T-helper 2 cell treated with Interferon-gamma antibody and Interleukin-4, amounts not matched to agents 5 μg/mL and 100 μg/mL, for 36 hours (primary cell): ENCODE measurements around the gene MAP3K6.

Experiments
- DNase-seq: peaks from one replicate; pipeline ENCODE4 v3.0.0; 2021; ENCODE audit warnings: low spot score
- H3K27ac Mint-ChIP-seq: one replicate; pipeline ENCODE4 v1.8.0; 2021; ENCODE audit warnings: mild to moderate bottlenecking, mixed read lengths
- H3K27me3 Mint-ChIP-seq: one replicate; pipeline ENCODE4 v1.8.0; 2021; ENCODE audit warnings: low read depth, mixed read lengths
- H3K36me3 Mint-ChIP-seq: one replicate; pipeline ENCODE4 v1.8.0; 2021; ENCODE audit warnings: low read depth, mixed read lengths
- H3K4me1 Mint-ChIP-seq: one replicate; pipeline ENCODE4 v1.8.0; 2021; ENCODE audit warnings: low read depth, mixed read lengths
- H3K4me3 Mint-ChIP-seq: one replicate; pipeline ENCODE4 v1.8.0; 2022; ENCODE audit warnings: mild to moderate bottlenecking, moderate library complexity, mixed read lengths
- H3K9me3 Mint-ChIP-seq: one replicate; pipeline ENCODE4 v1.8.0; 2021; ENCODE audit warnings: mixed read lengths

The MAP3K6 gene

GRCh38 chr1:27358928-27359313, 7.8 kb downstream of the MAP3K6 start:
- no peak overlapping the region for H3K4me3 Mint-ChIP-seq
- H3K27ac Mint-ChIP-seq, result peak overlapping the region; percentile 16
- no peaks in the 10 kb centered on the region for H3K27me3 Mint-ChIP-seq
- H3K4me1 Mint-ChIP-seq, result peaks cover 20% of the 10 kb centered on the region
- H3K9me3 Mint-ChIP-seq, result no peaks in the 10 kb centered on the region
- no peak for DNase-seq
- H3K36me3 Mint-ChIP-seq, result no peaks in the 10 kb centered on the region

- Mint-ChIP-seq H3K27ac (no peak overlapping the region), H3K4me3 (no peak overlapping the region), H3K27me3 (no peaks in the 10 kb centered on the region), H3K9me3 (no peaks in the 10 kb centered on the region), H3K36me3 (no peaks in the 10 kb centered on the region), H3K4me1 (peaks cover 20% of the 10 kb centered on the region)
- no peak for DNase-seq
These were observed 8.5 kb downstream of the MAP3K6 start for GRCh38 chr1:27358038-27358927.

GRCh38 chr1:27357281-27358037, 9.3 kb downstream of the MAP3K6 start:
- no peaks in the 10 kb centered on the region for H3K27me3 Mint-ChIP-seq
- H3K9me3 Mint-ChIP-seq, result no peaks in the 10 kb centered on the region
- H3K27ac Mint-ChIP-seq, result peak overlapping the region; percentile 78
- peak overlapping the region; percentile 75 for H3K4me3 Mint-ChIP-seq
- H3K4me1 Mint-ChIP-seq, result peaks cover 20% of the 10 kb centered on the region
- peak; percentile 80 for DNase-seq
- H3K36me3 Mint-ChIP-seq, result no peaks in the 10 kb centered on the region

GRCh38 chr1:27356619-27357280, 10.0 kb downstream of the MAP3K6 start:
- no peak for DNase-seq
- Mint-ChIP-seq H3K4me1 (peaks cover 20% of the 10 kb centered on the region), H3K27ac (peak overlapping the region; percentile 78), H3K9me3 (no peaks in the 10 kb centered on the region), H3K36me3 (no peaks in the 10 kb centered on the region), H3K4me3 (peak overlapping the region; percentile 75), H3K27me3 (no peaks in the 10 kb centered on the region)

- Mint-ChIP-seq H3K9me3 (no peaks in the 10 kb centered on the region), H3K4me1 (peaks cover 20% of the 10 kb centered on the region), H3K4me3 (no peak overlapping the region), H3K36me3 (peaks cover 2% of the 10 kb centered on the region), H3K27ac (no peak overlapping the region), H3K27me3 (no peaks in the 10 kb centered on the region)
- DNase-seq, result no peak
These were observed 10.5 kb downstream of the MAP3K6 start for GRCh38 chr1:27356277-27356618.

DNA sequence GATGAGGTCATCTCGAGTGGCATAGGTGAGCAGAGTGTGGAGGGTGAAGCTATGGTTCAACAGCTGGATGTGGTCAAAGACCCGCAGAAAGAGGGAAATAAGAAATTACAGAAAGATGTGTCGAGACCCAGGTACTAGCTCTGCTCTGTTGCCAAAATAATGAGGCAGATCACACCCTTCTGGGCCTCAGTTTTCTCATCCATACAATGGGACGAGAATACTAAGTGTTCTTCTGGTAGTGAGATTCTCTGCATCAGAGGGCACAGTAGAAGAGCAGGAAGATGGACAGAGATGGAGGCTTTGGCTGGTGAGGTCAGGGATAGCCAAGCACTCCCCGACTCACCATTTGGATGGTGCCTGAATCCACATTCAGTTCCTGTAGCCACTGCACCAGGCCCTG, 11.1 kb downstream of the MAP3K6 start:
- Mint-ChIP-seq H3K9me3 (no peaks in the 10 kb centered on the region), H3K27ac (peak overlapping the region; percentile 31), H3K27me3 (no peaks in the 10 kb centered on the region), H3K4me3 (peak overlapping the region; percentile 14), H3K4me1 (peaks cover 20% of the 10 kb centered on the region), H3K36me3 (peaks cover 2% of the 10 kb centered on the region)
- no peak for DNase-seq

- Mint-ChIP-seq H3K36me3 (peaks cover 5% of the 10 kb centered on the region), H3K4me1 (peaks cover 7% of the 10 kb centered on the region), H3K27ac (no peak overlapping the region), H3K4me3 (no peak overlapping the region), H3K9me3 (no peaks in the 10 kb centered on the region), H3K27me3 (no peaks in the 10 kb centered on the region)
- no peak for DNase-seq
These were observed 13.1 kb downstream of the MAP3K6 start for GRCh38 chr1:27353629-27354028.

GRCh38 chr1:27353166-27353565, 13.6 kb downstream of the MAP3K6 start:
- H3K27ac Mint-ChIP-seq, result no peak overlapping the region
- no peak for DNase-seq
- H3K4me1 Mint-ChIP-seq, result peaks cover 7% of the 10 kb centered on the region
- H3K9me3 Mint-ChIP-seq, result no peaks in the 10 kb centered on the region
- H3K27me3 Mint-ChIP-seq, result no peaks in the 10 kb centered on the region
- H3K36me3 Mint-ChIP-seq, result peaks cover 5% of the 10 kb centered on the region
- H3K4me3 Mint-ChIP-seq, result no peak overlapping the region

DNA sequence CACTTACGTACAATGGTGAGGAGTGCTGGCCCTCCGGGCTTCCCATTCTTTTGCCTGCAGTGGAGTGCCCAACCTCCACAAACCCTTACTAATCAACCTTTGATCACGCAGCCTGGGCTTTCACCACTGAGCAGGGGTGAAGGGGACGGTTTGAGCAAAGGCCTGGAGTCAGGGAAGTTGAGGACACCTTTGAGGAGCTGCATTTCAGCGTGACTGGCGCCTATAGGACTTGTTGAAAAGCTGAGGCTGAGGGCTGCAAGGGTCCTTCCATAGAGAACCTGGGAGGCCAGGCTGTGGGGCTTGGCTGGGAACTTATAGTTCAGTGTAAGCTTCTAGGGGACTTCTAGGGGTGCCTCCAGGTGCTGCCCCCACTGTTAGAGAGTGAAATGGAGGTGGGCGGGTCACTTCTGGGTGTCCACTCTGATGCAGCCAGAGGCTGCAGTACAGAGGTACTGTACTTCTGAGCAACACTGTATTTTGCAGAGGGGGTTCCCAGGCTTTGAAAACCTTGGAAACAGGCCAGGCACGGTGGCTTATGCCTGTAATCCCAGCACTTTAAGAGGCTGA, 15.1 kb downstream of the MAP3K6 start:
- Mint-ChIP-seq H3K9me3 (no peaks in the 10 kb centered on the region), H3K36me3 (peaks cover 14% of the 10 kb centered on the region), H3K27me3 (no peaks in the 10 kb centered on the region), H3K27ac (no peak overlapping the region), H3K4me1 (peaks cover 6% of the 10 kb centered on the region), H3K4me3 (no peak overlapping the region)
- no peak for DNase-seq

DNA sequence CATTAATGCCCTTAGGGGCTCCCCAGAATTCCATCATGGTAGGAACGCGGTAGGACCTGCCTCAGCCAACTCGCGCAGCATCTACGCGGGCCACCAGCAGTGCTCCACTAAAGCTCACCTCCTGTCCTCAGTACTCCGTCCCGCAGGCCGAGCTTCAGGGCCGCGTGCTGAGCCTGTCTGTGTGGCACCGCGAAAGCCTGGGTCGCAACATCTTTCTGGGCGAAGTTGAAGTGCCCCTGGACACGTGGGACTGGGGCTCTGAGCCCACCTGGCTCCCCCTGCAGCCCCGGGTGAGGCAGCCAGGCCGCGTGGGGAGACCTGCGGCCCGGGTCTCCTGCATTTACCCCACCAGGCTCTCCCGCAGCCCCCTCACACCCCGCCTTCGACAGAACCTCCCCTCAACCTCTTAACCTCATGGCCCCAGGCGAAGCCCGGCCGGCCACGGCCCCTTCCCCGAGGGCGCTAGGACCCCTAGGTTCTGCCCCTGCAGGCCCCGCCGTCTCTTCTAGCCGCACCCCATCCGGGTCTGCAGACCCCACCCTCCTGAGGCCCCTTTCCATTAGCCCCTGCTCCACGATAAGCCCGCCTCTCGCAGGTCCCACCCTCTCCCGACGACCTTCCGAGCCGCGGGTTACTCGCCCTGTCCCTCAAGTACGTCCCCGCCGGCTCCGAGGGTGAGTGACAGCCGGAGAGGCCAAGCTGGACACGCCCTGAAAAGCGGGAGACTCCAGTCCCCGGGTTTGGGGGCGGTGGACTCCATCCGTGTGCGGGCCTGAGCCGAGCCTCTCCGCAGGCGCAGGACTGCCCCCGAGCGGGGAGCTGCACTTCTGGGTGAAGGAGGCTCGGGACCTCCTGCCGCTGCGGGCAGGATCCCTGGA, 15.9 kb downstream of the MAP3K6 start:
- Mint-ChIP-seq H3K4me3 (no peak overlapping the region), H3K27ac (no peak overlapping the region), H3K4me1 (peaks cover 11% of the 10 kb centered on the region), H3K36me3 (peaks cover 19% of the 10 kb centered on the region), H3K27me3 (no peaks in the 10 kb centered on the region), H3K9me3 (no peaks in the 10 kb centered on the region)
- no peak for DNase-seq

DNA sequence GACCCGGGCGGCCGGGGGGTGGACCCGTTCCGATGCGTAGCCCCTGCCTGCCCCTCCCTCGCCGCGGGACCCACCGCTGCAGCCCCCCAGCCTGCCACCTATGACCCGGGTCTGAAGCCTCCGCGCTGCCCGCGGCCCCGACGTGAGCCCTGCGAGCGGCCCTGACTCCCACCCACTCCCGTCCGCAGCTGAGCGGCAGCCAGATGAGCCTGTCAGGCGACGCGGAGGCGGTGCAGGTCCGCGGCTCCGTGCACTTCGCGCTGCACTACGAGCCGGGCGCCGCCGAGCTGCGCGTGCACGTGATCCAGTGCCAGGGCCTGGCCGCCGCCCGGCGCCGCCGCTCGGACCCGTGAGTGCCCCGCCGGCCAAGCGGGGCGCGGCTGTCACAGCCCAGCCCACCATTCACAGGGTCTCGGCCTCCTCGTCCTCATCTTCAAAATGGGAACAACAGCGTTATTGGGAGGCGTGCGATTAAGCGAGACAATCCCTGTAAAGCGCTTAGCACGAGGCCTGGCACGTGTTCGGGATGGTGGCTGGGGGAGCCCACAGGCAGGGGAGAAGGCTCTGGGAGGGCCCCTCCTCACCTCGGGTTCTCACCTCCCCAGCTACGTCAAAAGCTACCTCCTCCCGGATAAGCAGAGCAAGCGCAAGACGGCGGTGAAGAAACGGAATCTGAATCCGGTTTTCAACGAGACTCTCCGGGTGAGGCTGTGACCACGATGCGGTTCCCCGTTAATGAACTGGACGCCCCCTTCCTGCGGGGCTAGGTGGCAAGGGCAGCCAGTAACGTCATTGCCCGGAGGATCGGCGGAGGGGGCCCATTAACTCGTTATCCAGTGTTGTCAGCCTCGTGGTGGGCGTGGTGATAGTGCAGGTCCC, 16.7 kb downstream of the MAP3K6 start:
- Mint-ChIP-seq H3K27ac (no peak overlapping the region), H3K4me1 (peaks cover 9% of the 10 kb centered on the region), H3K36me3 (peaks cover 21% of the 10 kb centered on the region), H3K9me3 (no peaks in the 10 kb centered on the region), H3K27me3 (no peaks in the 10 kb centered on the region), H3K4me3 (no peak overlapping the region)
- no peak for DNase-seq

DNA sequence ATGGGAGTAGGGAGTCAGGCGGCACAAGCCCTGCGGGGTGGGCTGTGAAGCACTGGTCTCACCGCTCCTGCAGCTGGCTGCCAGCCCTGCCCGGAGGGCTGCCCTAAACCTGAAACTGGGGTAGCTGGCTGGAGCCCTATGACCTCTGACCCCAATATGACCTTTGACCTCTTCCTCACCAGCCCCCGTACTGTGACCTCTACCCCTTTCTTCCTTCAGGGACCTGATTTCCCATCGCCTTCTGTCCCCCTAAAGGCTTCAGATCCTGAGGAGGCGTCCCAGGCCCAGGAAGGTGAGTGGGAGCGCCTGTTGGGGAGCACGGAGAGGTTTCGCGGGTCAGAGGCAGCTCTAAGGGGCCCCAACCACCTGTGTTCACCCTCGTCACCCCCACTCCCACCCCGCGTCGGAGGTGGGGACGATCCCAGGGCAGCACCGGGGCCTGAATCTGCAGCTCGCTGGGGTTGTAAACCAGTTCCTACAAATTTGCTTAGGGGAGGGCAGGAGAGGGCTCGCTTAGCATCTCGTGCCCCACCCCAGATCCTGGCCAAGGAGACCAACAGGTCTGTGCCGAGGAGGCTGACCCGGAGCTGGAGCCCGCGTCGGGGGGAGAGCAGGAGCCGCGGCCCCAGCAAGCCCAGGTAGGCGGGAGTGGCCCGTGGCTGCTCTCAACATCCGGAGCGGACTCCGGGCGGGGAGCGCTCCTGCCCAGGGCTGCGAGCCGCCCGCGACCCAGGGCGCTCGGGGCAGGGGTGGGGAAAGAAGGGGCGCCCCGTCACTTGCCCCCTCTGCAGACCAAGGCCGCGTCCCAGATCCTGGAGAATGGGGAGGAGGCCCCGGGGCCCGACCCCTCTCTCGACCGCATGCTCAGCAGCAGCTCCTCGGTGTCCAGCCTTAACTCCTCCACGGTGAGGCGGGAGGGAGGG, 17.6 kb downstream of the MAP3K6 start:
- Mint-ChIP-seq H3K27me3 (no peaks in the 10 kb centered on the region), H3K4me1 (peaks cover 12% of the 10 kb centered on the region), H3K36me3 (peaks cover 25% of the 10 kb centered on the region), H3K4me3 (peak overlapping the region; percentile 46), H3K27ac (no peak overlapping the region), H3K9me3 (no peaks in the 10 kb centered on the region)
- peak; percentile 21 for DNase-seq
